ENCODE measurements around the gene SARM1. TPM values are rescaled to one million over a fixed set of nuclear protein-coding genes. Genes with fewer than 3 reads are reported as not detected.

Gene SARM1
- total RNA-seq, 4 donors from 2014 or later = 6.0 to 22.1 (median 9.5) TPM

GRCh38 chr17:28326114-28326513, 45.4 kb upstream of the SARM1 start:
- H3K27me3 ChIP-seq = no peaks in the 10 kb centered on the region
- in situ Hi-C loops (cut with MboI; ENCODE audit: low pct_ligation_motif_present in 1 of 4, low pct_unique_long_range_greater_than_20kb in 1 of 4, low sequenced_read_pairs in 3 of 4) = no loop called here
- no peaks in the 10 kb centered on the region for H3K9me3 ChIP-seq
- H3K4me1 ChIP-seq = peaks cover 0 to 22% (median 3%) of the 10 kb centered on the region in 4 donors
- peaks cover 0 to 17% (median 6%) of the 10 kb centered on the region in 4 donors for H3K36me3 ChIP-seq
- TF ChIP-seq POLR2AphosphoS5 (IDR thresholded peaks at IDR 0.05) (peak in 1 of 3 donors; percentile 32), POLR2A (IDR thresholded peaks at IDR 0.05) (no peak)
- TF ChIP-seq, protein P1, sequence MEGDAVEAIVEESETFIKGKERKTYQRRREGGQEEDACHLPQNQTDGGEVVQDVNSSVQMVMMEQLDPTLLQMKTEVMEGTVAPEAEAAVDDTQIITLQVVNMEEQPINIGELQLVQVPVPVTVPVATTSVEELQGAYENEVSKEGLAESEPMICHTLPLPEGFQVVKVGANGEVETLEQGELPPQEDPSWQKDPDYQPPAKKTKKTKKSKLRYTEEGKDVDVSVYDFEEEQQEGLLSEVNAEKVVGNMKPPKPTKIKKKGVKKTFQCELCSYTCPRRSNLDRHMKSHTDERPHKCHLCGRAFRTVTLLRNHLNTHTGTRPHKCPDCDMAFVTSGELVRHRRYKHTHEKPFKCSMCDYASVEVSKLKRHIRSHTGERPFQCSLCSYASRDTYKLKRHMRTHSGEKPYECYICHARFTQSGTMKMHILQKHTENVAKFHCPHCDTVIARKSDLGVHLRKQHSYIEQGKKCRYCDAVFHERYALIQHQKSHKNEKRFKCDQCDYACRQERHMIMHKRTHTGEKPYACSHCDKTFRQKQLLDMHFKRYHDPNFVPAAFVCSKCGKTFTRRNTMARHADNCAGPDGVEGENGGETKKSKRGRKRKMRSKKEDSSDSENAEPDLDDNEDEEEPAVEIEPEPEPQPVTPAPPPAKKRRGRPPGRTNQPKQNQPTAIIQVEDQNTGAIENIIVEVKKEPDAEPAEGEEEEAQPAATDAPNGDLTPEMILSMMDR (IDR thresholded peaks at IDR 0.05) = no peak
- WGBS, 2 donors (ENCODE audit: low coverage in 1 of 2) = 40% methylated on average over 7 of the region's 7 CpGs; no CpG with 5 or more reads in 1 of the 2 donors
- DNase-seq = peak; percentile 35
- H3K4me3 ChIP-seq = no peak overlapping the region
- H3K27ac ChIP-seq = peak overlapping the region in 1 of 4 donors; percentile 35
- intact Hi-C loops (cut with DNase I; ENCODE audit: low total_unique reads) = no loop called here

DNA sequence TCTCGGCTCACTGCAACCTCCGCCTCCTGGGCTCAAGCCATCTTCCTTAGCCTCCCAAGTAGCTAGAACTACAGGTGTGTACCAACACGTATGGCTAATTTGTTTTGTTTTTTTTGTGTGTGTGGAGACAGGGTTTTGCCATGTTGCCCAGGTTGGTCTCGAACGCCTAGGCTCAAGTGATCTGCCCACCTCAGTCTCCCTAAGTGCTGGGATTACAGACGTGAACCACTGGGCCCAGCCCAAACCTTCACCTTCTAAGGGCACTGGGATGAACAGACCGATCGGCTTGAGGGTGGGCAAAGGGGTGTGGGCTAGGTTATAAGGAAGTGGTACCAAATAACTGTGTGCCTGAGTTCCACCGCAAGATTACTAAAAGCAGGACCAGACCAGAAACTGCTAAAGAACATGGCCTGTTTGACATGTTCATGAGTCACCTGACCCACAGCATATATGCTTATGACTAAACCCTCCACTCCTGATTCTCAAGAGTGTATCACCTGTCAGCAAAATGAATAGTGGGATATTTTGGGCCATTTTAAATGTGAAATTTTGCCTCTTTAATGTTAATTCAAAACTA, 44.4 kb upstream of the SARM1 start:
- Histone ChIP-seq H3K4me1 (peaks cover 0 to 22% (median 3%) of the 10 kb centered on the region in 4 donors), H3K4me3 (no peak overlapping the region), H3K36me3 (peaks cover 0 to 17% (median 6%) of the 10 kb centered on the region in 4 donors), H3K27ac (no peak overlapping the region), H3K27me3 (no peaks in the 10 kb centered on the region), H3K9me3 (no peaks in the 10 kb centered on the region)
- 87 to 94% methylated on average over 2 to 9 of the region's 9 CpGs for WGBS, 2 donors (ENCODE audit: low coverage in 1 of 2)
- in situ Hi-C loops (cut with MboI; ENCODE audit: low pct_ligation_motif_present in 1 of 4, low pct_unique_long_range_greater_than_20kb in 1 of 4, low sequenced_read_pairs in 3 of 4) (no loop called here), intact Hi-C loops (cut with DNase I; ENCODE audit: low total_unique reads) (no loop called here)
- DNase-seq = no peak
- TF ChIP-seq POLR2A (IDR thresholded peaks at IDR 0.05) (no peak), POLR2AphosphoS5 (IDR thresholded peaks at IDR 0.05) (no peak), EP300 (IDR thresholded peaks at IDR 0.05; ENCODE audit: low read depth) (no peak)
- TF ChIP-seq, protein P1 (IDR thresholded peaks at IDR 0.05) = no peak

- 65 to 75% methylated on average over 3 of the region's 3 CpGs for WGBS, 2 donors (ENCODE audit: low coverage in 1 of 2)
- Histone ChIP-seq H3K4me1 (peaks cover 0 to 22% (median 3%) of the 10 kb centered on the region in 4 donors), H3K36me3 (peaks cover 0 to 17% (median 6%) of the 10 kb centered on the region in 4 donors), H3K27me3 (no peaks in the 10 kb centered on the region), H3K4me3 (no peak overlapping the region), H3K27ac (no peak overlapping the region), H3K9me3 (no peaks in the 10 kb centered on the region)
- TF ChIP-seq, protein P1 (IDR thresholded peaks at IDR 0.05) = no peak
- no peak for TF ChIP-seq EP300 (IDR thresholded peaks at IDR 0.05; ENCODE audit: low read depth)
- no peak for TF ChIP-seq POLR2A (IDR thresholded peaks at IDR 0.05)
- no peak for TF ChIP-seq POLR2AphosphoS5 (IDR thresholded peaks at IDR 0.05)
- in situ Hi-C loops (cut with MboI; ENCODE audit: low pct_ligation_motif_present in 1 of 4, low pct_unique_long_range_greater_than_20kb in 1 of 4, low sequenced_read_pairs in 3 of 4) = no loop called here
- no peak for DNase-seq
- intact Hi-C loops (cut with DNase I; ENCODE audit: low total_unique reads) = no loop called here
Observed at GRCh38 chr17:28327709-28328108, 43.8 kb upstream of the SARM1 start.

DNA sequence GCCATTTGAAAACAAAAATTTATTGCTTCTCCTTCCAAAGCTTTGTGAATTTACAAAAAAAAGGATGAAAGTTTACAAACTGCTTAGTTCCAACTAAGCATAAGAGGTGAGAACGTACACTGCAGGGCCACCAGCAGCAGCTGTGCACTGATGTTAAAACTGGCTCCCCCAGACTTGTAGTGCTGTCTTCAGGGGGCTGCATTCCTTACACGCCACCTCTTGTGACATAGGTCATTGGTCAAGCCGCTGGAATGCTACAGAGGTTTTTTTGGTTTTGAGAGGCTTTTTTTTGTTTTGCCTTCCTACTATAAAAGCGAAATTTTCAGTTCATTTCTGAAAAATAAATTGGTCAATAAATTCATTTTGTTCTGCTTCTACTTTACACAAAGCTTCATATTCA, 43.2 kb upstream of the SARM1 start:
- no peaks in the 10 kb centered on the region for H3K27me3 ChIP-seq
- TF ChIP-seq EP300 (IDR thresholded peaks at IDR 0.05; ENCODE audit: low read depth) (no peak), POLR2AphosphoS5 (IDR thresholded peaks at IDR 0.05) (no peak), POLR2A (IDR thresholded peaks at IDR 0.05) (no peak)
- TF ChIP-seq, protein P1 (IDR thresholded peaks at IDR 0.05) = no peak
- no peaks in the 10 kb centered on the region for H3K9me3 ChIP-seq
- H3K36me3 ChIP-seq = peaks cover 0 to 17% (median 6%) of the 10 kb centered on the region in 4 donors
- 73 to 79% methylated on average over 4 of the region's 4 CpGs for WGBS, 2 donors (ENCODE audit: low coverage in 1 of 2)
- in situ Hi-C loops (cut with MboI; ENCODE audit: low pct_ligation_motif_present in 1 of 4, low pct_unique_long_range_greater_than_20kb in 1 of 4, low sequenced_read_pairs in 3 of 4) = no loop called here
- intact Hi-C loops (cut with DNase I; ENCODE audit: low total_unique reads) = no loop called here
- H3K4me1 ChIP-seq = peaks cover 0 to 26% (median 5%) of the 10 kb centered on the region in 4 donors
- no peak overlapping the region for H3K4me3 ChIP-seq
- no peak for DNase-seq
- H3K27ac ChIP-seq = no peak overlapping the region
